Mesendoderm (in vitro differentiated cells): ENCODE data around the gene GREB1L.

Experiments
- DNase-seq: peaks from one replicate; pipeline ENCODE4 v3.0.0; 2013
- H2AK5ac ChIP-seq: 2 replicates; pipeline ENCODE4 v1.6.1; 2013; ENCODE audit warnings: low read length, inconsistent platforms
- H2BK120ac ChIP-seq: 2 replicates; pipeline ENCODE4 v1.6.1; 2013; ENCODE audit warnings: low read depth, mild to moderate bottlenecking, low read length, moderate library complexity, mixed read lengths
- H2BK15ac ChIP-seq: replicated peaks from 2 replicates; pipeline ENCODE4 v1.6.1; 2013; ENCODE audit warnings: low read depth, mild to moderate bottlenecking, moderate library complexity
- H2BK5ac ChIP-seq: 2 replicates; pipeline ENCODE4 v1.6.1; 2013; ENCODE audit warnings: low read length, inconsistent platforms
- H3K18ac ChIP-seq: 2 replicates; pipeline ENCODE4 v1.6.1; 2013; ENCODE audit warnings: mild to moderate bottlenecking, low read length, mixed read lengths
- H3K23ac ChIP-seq: one replicate; pipeline ENCODE4 v1.6.1; 2013; ENCODE audit warnings: low read length
- H3K27ac ChIP-seq: 2 replicates; pipeline ENCODE4 v1.5.1; 2013; ENCODE audit warnings: low read depth, mild to moderate bottlenecking, inconsistent platforms, low read length, moderate library complexity
- H3K27me3 ChIP-seq: 2 replicates; pipeline ENCODE4 v1.6.1; 2013; ENCODE audit warnings: low read length, control low read depth, mild to moderate bottlenecking, inconsistent platforms; ENCODE audit not compliant: insufficient read depth, poor library complexity
- H3K36me3 ChIP-seq: 2 replicates; pipeline ENCODE4 v1.6.1; 2013; ENCODE audit warnings: low read length, inconsistent platforms; ENCODE audit not compliant: control insufficient read depth, insufficient read depth
- H3K4ac ChIP-seq: one replicate; pipeline ENCODE4 v1.6.1; 2013; ENCODE audit warnings: low read depth, mild to moderate bottlenecking, low read length, moderate library complexity
- H3K4me1 ChIP-seq: 2 replicates; pipeline ENCODE4 v1.6.1; 2013; ENCODE audit warnings: low read depth, low read length, inconsistent platforms; ENCODE audit not compliant: control insufficient read depth
- H3K4me2 ChIP-seq: 2 replicates; pipeline ENCODE4 v1.6.1; 2013; ENCODE audit warnings: low read length
- H3K4me3 ChIP-seq: 2 replicates; pipeline ENCODE4 v1.5.1; 2013; ENCODE audit warnings: mild to moderate bottlenecking, low read length
- H3K56ac ChIP-seq: one replicate; pipeline ENCODE4 v1.6.1; 2013; ENCODE audit warnings: low read length
- H3K79me1 ChIP-seq: 2 replicates; pipeline ENCODE4 v1.6.1; 2013; ENCODE audit warnings: low read length, inconsistent platforms
- H3K79me2 ChIP-seq: 2 replicates; pipeline ENCODE4 v1.6.1; 2013; ENCODE audit warnings: mild to moderate bottlenecking, low read length; ENCODE audit not compliant: control insufficient read depth, insufficient read depth
- H3K9ac ChIP-seq: 2 replicates; pipeline ENCODE4 v1.6.1; 2013; ENCODE audit warnings: low read length, inconsistent platforms
- H4K5ac ChIP-seq: one replicate; pipeline ENCODE4 v1.6.1; 2013; ENCODE audit warnings: low read length
- H4K8ac ChIP-seq: one replicate; pipeline ENCODE4 v1.6.1; 2013; ENCODE audit warnings: low read depth, mild to moderate bottlenecking, control low read depth, low read length, moderate library complexity
- WGBS: extraction: QIAGEN DNeasy Blood & Tissue Kit; methylation state at CpG from one replicate; pipeline ENCODE4 v1.1.7; 2013; ENCODE audit warnings: low lambda C conversion rate, missing lambda C conversion rate; ENCODE audit not compliant: insufficient coverage; ENCODE audit errors: extremely low coverage; 5-methylcytosine and 5-hydroxymethylcytosine counted together

The GREB1L gene

DNA sequence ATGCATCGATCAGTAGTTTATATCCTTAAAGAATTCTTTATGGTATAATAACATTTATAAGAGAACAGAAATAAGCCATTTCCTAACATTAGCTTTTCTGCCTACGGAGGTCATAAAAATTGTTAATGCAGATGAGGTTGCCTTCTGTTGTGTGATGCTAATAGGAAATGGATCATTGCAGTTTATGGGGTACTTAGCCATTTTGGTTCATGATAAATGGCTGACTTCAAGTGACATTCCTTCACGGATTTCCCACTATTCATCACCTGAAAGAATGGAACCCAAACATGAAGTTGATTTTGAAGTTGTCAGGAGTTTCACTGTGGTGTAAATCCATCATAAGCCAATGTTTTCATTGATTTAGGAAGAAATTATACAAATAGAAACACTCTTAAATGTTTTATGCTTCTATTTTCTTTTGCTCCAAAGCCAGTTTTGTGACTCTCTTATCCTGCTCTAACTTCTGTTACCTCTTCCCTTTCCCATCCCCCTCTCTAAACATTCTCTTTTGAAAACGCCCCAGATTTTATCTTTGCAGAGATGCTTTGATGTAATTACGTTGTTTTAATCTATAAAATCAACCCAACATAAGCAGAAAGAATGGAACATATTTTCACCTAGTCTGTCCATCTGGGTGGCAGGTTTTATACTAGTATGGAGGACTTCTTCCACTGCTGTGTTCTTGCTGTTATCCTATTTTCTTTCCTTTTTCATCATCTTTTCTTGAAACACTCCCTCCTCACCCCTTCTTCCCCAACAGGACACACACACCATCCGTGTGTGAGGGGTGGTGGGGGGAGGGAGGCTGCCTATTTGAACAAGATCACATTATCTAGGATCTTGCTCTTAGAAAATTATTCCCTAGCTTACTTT is 58.2 kb downstream of the GREB1L start:
- Histone ChIP-seq H4K8ac (no peak overlapping the region), H2BK5ac (peak overlapping the region; percentile 20), H3K27ac (no peak overlapping the region), H3K79me1 (no peaks in the 10 kb centered on the region), H4K5ac (no peak overlapping the region), H3K4me3 (no peak overlapping the region), H3K4me1 (peaks cover 11% of the 10 kb centered on the region), H3K79me2 (no peaks in the 10 kb centered on the region), H3K36me3 (no peaks in the 10 kb centered on the region), H2BK120ac (no peak overlapping the region), H2AK5ac (no peak overlapping the region), H3K9ac (no peak overlapping the region), H3K27me3 (no peaks in the 10 kb centered on the region), H3K4ac (no peak overlapping the region), H3K18ac (peak overlapping the region; percentile 98), H3K4me2 (no peak overlapping the region), H3K56ac (no peak overlapping the region), H2BK15ac (no peak overlapping the region), H3K23ac (no peak overlapping the region)
- peak; percentile 22 for DNase-seq
- WGBS = no CpG with 5 or more reads among the region's 6 CpGs

- Histone ChIP-seq H3K4ac (no peak overlapping the region), H3K56ac (no peak overlapping the region), H3K4me1 (peaks cover 14% of the 10 kb centered on the region), H2BK15ac (no peak overlapping the region), H3K27ac (no peak overlapping the region), H3K36me3 (no peaks in the 10 kb centered on the region), H2BK120ac (no peak overlapping the region), H3K9ac (no peak overlapping the region), H2BK5ac (peak overlapping the region; percentile 20), H3K23ac (no peak overlapping the region), H3K27me3 (no peaks in the 10 kb centered on the region), H4K8ac (no peak overlapping the region), H3K79me1 (no peaks in the 10 kb centered on the region), H4K5ac (no peak overlapping the region), H3K4me3 (no peak overlapping the region), H3K18ac (peak overlapping the region; percentile 98), H3K4me2 (no peak overlapping the region), H3K79me2 (no peaks in the 10 kb centered on the region), H2AK5ac (no peak overlapping the region)
- DNase-seq = peak; percentile 78
- no CpG with 5 or more reads among the region's 1 CpG for whole genome bisulfite sequencing
Observed at GRCh38 chr18:21300908-21301200, 58.8 kb downstream of the GREB1L start.

DNA sequence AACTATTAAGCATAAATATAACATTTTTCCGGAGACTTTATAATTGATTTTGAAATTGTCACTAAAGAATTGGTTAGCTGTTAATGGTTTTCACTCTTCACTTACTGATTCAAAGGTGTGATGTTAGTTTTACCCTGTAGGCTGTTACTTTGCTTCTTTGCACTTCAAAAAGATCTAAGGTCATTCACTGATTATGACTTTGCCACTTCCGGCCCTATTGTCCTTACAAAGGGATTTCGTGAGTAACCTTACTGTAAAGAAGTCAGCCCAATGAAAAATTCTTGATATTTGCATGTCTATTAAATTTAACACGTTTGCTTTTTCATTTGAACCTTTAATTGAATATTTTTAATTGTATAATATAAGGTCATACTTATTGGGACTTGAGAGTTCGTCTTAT is 61.4 kb downstream of the GREB1L start:
- Histone ChIP-seq H3K9ac (no peak overlapping the region), H3K27me3 (no peaks in the 10 kb centered on the region), H3K18ac (no peak overlapping the region), H3K79me2 (no peaks in the 10 kb centered on the region), H3K79me1 (no peaks in the 10 kb centered on the region), H2BK15ac (no peak overlapping the region), H2BK120ac (no peak overlapping the region), H3K4me1 (peaks cover 14% of the 10 kb centered on the region), H3K4me3 (no peak overlapping the region), H3K4me2 (no peak overlapping the region), H2BK5ac (peak overlapping the region; percentile 67), H4K8ac (no peak overlapping the region), H4K5ac (no peak overlapping the region), H3K27ac (no peak overlapping the region), H3K4ac (no peak overlapping the region), H2AK5ac (no peak overlapping the region), H3K23ac (no peak overlapping the region), H3K56ac (no peak overlapping the region), H3K36me3 (no peaks in the 10 kb centered on the region)
- peak; percentile 86 for DNase-seq
- no CpG with 5 or more reads among the region's 5 CpGs for WGBS

DNA sequence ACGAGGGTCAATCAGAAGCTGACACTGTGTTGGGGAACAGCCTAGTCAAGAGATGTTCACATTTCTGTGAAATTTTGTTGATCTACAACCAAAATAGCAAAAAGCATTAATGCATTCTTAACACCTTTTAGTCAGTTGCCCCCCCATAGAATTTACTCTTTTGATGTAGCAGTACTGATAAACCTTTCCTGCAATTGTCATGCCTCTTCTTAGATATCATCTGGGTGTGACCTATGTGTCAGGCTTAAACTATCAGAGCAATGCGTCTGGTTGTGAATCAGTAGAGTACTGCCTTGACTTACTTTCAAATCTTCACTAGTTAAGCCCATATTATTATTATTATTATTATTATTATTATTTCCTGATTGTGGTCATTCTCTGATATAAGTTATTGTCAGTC is 61.9 kb downstream of the GREB1L start:
- Histone ChIP-seq H4K8ac (no peak overlapping the region), H2AK5ac (no peak overlapping the region), H3K36me3 (no peaks in the 10 kb centered on the region), H3K23ac (no peak overlapping the region), H3K56ac (no peak overlapping the region), H3K27me3 (no peaks in the 10 kb centered on the region), H2BK120ac (no peak overlapping the region), H3K4me3 (no peak overlapping the region), H3K4ac (no peak overlapping the region), H3K79me1 (no peaks in the 10 kb centered on the region), H3K4me1 (peaks cover 14% of the 10 kb centered on the region), H4K5ac (no peak overlapping the region), H3K27ac (no peak overlapping the region), H2BK5ac (peak overlapping the region; percentile 67), H2BK15ac (no peak overlapping the region), H3K18ac (no peak overlapping the region), H3K79me2 (no peaks in the 10 kb centered on the region), H3K9ac (no peak overlapping the region), H3K4me2 (no peak overlapping the region)
- WGBS = no CpG with 5 or more reads among the region's 2 CpGs
- peak; percentile 86 for DNase-seq

DNA sequence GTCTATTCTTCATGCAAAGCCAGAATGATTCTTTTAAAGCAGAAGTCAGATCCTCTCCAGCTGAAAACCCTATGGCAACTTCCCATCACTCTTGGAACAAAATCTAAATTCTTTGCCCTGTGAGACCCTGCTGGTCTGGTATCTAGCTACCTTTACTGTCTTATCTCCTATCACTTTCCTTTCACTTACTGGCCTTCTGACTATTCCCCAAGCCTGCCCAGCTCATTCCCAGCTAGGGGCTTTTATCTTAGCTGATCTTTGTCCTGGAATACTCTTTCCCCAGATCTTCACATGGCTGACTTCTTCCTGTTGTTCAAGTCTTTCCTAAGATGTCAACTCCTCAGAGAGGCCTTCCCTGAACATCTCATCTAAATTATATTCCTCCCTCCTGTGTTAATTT is 63.6 kb downstream of the GREB1L start:
- no peak overlapping the region for H3K4me3 ChIP-seq
- H3K79me1 ChIP-seq = no peaks in the 10 kb centered on the region
- no peak overlapping the region for H3K27ac ChIP-seq
- H3K23ac ChIP-seq = no peak overlapping the region
- H3K27me3 ChIP-seq = no peaks in the 10 kb centered on the region
- no peaks in the 10 kb centered on the region for H3K36me3 ChIP-seq
- no peak overlapping the region for H4K5ac ChIP-seq
- H3K18ac ChIP-seq = no peak overlapping the region
- no peak overlapping the region for H3K4me2 ChIP-seq
- H3K79me2 ChIP-seq = no peaks in the 10 kb centered on the region
- H2BK5ac ChIP-seq = no peak overlapping the region
- no peak overlapping the region for H4K8ac ChIP-seq
- H2BK15ac ChIP-seq = peak overlapping the region; percentile 60
- H3K4me1 ChIP-seq = peaks cover 9% of the 10 kb centered on the region
- H3K4ac ChIP-seq = no peak overlapping the region
- H3K9ac ChIP-seq = no peak overlapping the region
- no peak overlapping the region for H3K56ac ChIP-seq
- H2AK5ac ChIP-seq = no peak overlapping the region
- no peak overlapping the region for H2BK120ac ChIP-seq
- peak; percentile 84 for DNase-seq

GRCh38 chr18:21306368-21306767 is 64.3 kb downstream of the GREB1L start:
- no CpG with 5 or more reads among the region's 2 CpGs for whole genome bisulfite sequencing

More at GRCh38 chr18:21306368-21306767, 64.3 kb downstream of the GREB1L start:
- Histone ChIP-seq H4K8ac (no peak overlapping the region), H2AK5ac (no peak overlapping the region), H4K5ac (no peak overlapping the region), H3K27me3 (no peaks in the 10 kb centered on the region), H3K4me1 (peaks cover 8% of the 10 kb centered on the region), H3K9ac (no peak overlapping the region), H3K4me3 (no peak overlapping the region), H3K23ac (no peak overlapping the region), H2BK5ac (no peak overlapping the region), H3K79me1 (no peaks in the 10 kb centered on the region), H2BK120ac (no peak overlapping the region), H3K27ac (no peak overlapping the region), H3K56ac (no peak overlapping the region), H3K36me3 (no peaks in the 10 kb centered on the region), H3K4me2 (no peak overlapping the region), H3K18ac (no peak overlapping the region), H3K79me2 (no peaks in the 10 kb centered on the region), H3K4ac (no peak overlapping the region), H2BK15ac (no peak overlapping the region)
- DNase-seq = no peak
